Measurements from ENCODE around the gene UBR1.
A peak's percentile ranks its signal among the peaks of the same experiment; 100 is the strongest.
"Not testable (repeated sequence)": the region's sequence is repeated elsewhere in the genome, so short reads cannot be mapped to it uniquely, and the experiment has no call there.

UBR1 gene

GRCh38 chr15:43067717-43068461 lies 37.9 kb downstream of the UBR1 start:
- peak in 1 of 2 donors; percentile 34 for DNase-seq (ENCODE audit: extremely low read depth in 1 of 2, low read depth in 1 of 2)

- no peak for DNase-seq (ENCODE audit: extremely low read depth in 1 of 2, low read depth in 1 of 2)
Measured at GRCh38 chr15:43056696-43057095, 49.1 kb downstream of the UBR1 start.

- DNase-seq (ENCODE audit: extremely low read depth in 1 of 2, low read depth in 1 of 2) = no peak
Measured at GRCh38 chr15:43052860-43053259, 53.0 kb downstream of the UBR1 start.

- no peak for DNase-seq (ENCODE audit: extremely low read depth in 1 of 2, low read depth in 1 of 2)
Measured at GRCh38 chr15:43048935-43049334, 56.9 kb downstream of the UBR1 start.

- DNase-seq (ENCODE audit: extremely low read depth in 1 of 2, low read depth in 1 of 2) = no peak
Measured at GRCh38 chr15:43046484-43046883, 59.4 kb downstream of the UBR1 start.

- DNase-seq (ENCODE audit: extremely low read depth in 1 of 2, low read depth in 1 of 2) = no peak
Measured at GRCh38 chr15:43042885-43043284, 63.0 kb downstream of the UBR1 start.

- not testable (repeated sequence) for DNase-seq (ENCODE audit: extremely low read depth in 1 of 2, low read depth in 1 of 2)
Measured at GRCh38 chr15:43041085-43041484, 64.8 kb downstream of the UBR1 start.

GRCh38 chr15:43035240-43035639 lies 70.6 kb downstream of the UBR1 start:
- not testable (repeated sequence) for DNase-seq (ENCODE audit: extremely low read depth in 1 of 2, low read depth in 1 of 2)

GRCh38 chr15:43029476-43029875 lies 76.4 kb downstream of the UBR1 start:
- no peak for DNase-seq (ENCODE audit: extremely low read depth in 1 of 2, low read depth in 1 of 2)

GRCh38 chr15:43025150-43025549 lies 80.7 kb downstream of the UBR1 start:
- DNase-seq (ENCODE audit: extremely low read depth in 1 of 2, low read depth in 1 of 2) = no peak

- not testable (repeated sequence) for DNase-seq (ENCODE audit: extremely low read depth in 1 of 2, low read depth in 1 of 2)
Measured at GRCh38 chr15:43014671-43015070, 91.2 kb downstream of the UBR1 start.

GRCh38 chr15:43009206-43009605 lies 96.6 kb downstream of the UBR1 start:
- no peak for DNase-seq (ENCODE audit: extremely low read depth in 1 of 2, low read depth in 1 of 2)

- no peak for DNase-seq (ENCODE audit: extremely low read depth in 1 of 2, low read depth in 1 of 2)
Measured at GRCh38 chr15:43008150-43008549, 97.7 kb downstream of the UBR1 start.

GRCh38 chr15:43007551-43007950 lies 98.3 kb downstream of the UBR1 start:
- DNase-seq (ENCODE audit: extremely low read depth in 1 of 2, low read depth in 1 of 2) = no peak

GRCh38 chr15:43006991-43007390 lies 98.8 kb downstream of the UBR1 start:
- DNase-seq (ENCODE audit: extremely low read depth in 1 of 2, low read depth in 1 of 2) = no peak

GRCh38 chr15:43004886-43005595 lies 100.8 kb downstream of the UBR1 start:
- DNase-seq (ENCODE audit: extremely low read depth in 1 of 2, low read depth in 1 of 2) = not testable (repeated sequence)

GRCh38 chr15:42999201-42999779 lies 106.5 kb downstream of the UBR1 start:
- no peak for DNase-seq (ENCODE audit: extremely low read depth in 1 of 2, low read depth in 1 of 2)

GRCh38 chr15:42996871-42997270 lies 109.0 kb downstream of the UBR1 start:
- no peak for DNase-seq (ENCODE audit: extremely low read depth in 1 of 2, low read depth in 1 of 2)

GRCh38 chr15:42994546-42994945 lies 111.3 kb downstream of the UBR1 start:
- no peak for DNase-seq (ENCODE audit: extremely low read depth in 1 of 2, low read depth in 1 of 2)

GRCh38 chr15:42992626-42993025 lies 113.2 kb downstream of the UBR1 start:
- no peak for DNase-seq (ENCODE audit: extremely low read depth in 1 of 2, low read depth in 1 of 2)

- no peak for DNase-seq (ENCODE audit: extremely low read depth in 1 of 2, low read depth in 1 of 2)
Measured at GRCh38 chr15:42986693-42987342, 119.0 kb downstream of the UBR1 start.

All from stimulated activated CD8-positive, alpha-beta memory T cell treated with anti-CD3 and anti-CD28 coated beads, Interleukin-7, amount 100 ng/mL, for 48 hours (primary cell).